Endothelial cell of umbilical vein (primary cell): ENCODE measurements around the gene SMIM11.

Experiments
- EZH2 ChIP-seq: IDR thresholded peaks from 2 replicates; pipeline ENCODE4 v1.6.1; 2012; ENCODE audit warnings: borderline replicate concordance, low read depth, mild to moderate bottlenecking, moderate library complexity, low read length, inconsistent platforms; ENCODE audit not compliant: severe bottlenecking
- MYC ChIP-seq: IDR thresholded peaks from one replicate; pipeline ENCODE4 v1.6.1; 2011; ENCODE audit warnings: mild to moderate bottlenecking, low read depth, low read length
- POLR2A ChIP-seq: IDR thresholded peaks from 2 replicates; pipeline ENCODE4 v1.6.1; 2012; ENCODE audit warnings: low read depth, mild to moderate bottlenecking, control low read depth, low read length
- POLR2AphosphoS5 ChIP-seq: IDR thresholded peaks from 2 replicates; pipeline ENCODE4 v1.6.1; 2012; ENCODE audit warnings: low read depth, mild to moderate bottlenecking, control low read depth, low read length, moderate library complexity; ENCODE audit not compliant: insufficient read depth
- TF ChIP-seq, protein P1 (sequence below), 2 donors: IDR thresholded peaks; 1 replicate in 1 of 2; 2 replicates in 1 of 2; pipeline ENCODE4 v1.5.1; 2011; ENCODE audit warnings: low read length in 2 of 2, mild to moderate bottlenecking in 2 of 2, moderate library complexity in 2 of 2, control low read depth in 1 of 2, inconsistent platforms in 1 of 2, low read depth in 1 of 2; ENCODE audit not compliant: insufficient read depth in 1 of 2; ENCODE audit errors: extremely low read depth in 1 of 2
- TF ChIP-seq, protein P2 (sequence below): IDR thresholded peaks from 2 replicates; pipeline ENCODE4 v1.6.1; 2011; ENCODE audit not compliant: insufficient read depth, insufficient read length

GRCh38 chr21:34343347-34343746 lies 32.0 kb upstream of the SMIM11 start:
- TF ChIP-seq, protein P1, sequence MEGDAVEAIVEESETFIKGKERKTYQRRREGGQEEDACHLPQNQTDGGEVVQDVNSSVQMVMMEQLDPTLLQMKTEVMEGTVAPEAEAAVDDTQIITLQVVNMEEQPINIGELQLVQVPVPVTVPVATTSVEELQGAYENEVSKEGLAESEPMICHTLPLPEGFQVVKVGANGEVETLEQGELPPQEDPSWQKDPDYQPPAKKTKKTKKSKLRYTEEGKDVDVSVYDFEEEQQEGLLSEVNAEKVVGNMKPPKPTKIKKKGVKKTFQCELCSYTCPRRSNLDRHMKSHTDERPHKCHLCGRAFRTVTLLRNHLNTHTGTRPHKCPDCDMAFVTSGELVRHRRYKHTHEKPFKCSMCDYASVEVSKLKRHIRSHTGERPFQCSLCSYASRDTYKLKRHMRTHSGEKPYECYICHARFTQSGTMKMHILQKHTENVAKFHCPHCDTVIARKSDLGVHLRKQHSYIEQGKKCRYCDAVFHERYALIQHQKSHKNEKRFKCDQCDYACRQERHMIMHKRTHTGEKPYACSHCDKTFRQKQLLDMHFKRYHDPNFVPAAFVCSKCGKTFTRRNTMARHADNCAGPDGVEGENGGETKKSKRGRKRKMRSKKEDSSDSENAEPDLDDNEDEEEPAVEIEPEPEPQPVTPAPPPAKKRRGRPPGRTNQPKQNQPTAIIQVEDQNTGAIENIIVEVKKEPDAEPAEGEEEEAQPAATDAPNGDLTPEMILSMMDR (IDR thresholded peaks at IDR 0.05; ENCODE audit: extremely low read depth in 1 of 2, insufficient read depth in 1 of 2, low read depth in 1 of 2, low read length in 2 of 2) = no peak
- TF ChIP-seq POLR2A (no peak), EZH2 (no peak), MYC (no peak), POLR2AphosphoS5 (no peak)
- TF ChIP-seq, protein P2, sequence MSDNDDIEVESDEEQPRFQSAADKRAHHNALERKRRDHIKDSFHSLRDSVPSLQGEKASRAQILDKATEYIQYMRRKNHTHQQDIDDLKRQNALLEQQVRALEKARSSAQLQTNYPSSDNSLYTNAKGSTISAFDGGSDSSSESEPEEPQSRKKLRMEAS = no peak
